Bone marrow (tissue), 2 donors: Measurements from ENCODE around the gene ALOX12B.
A peak's percentile ranks its signal among the peaks of the same experiment; 100 is the strongest.
"Not testable (repeated sequence)": the region's sequence is repeated elsewhere in the genome, so short reads cannot be mapped to it uniquely, and the experiment has no call there.

Source experiments
- DNase-seq, 2 donors: peaks; one replicate each; lab custom pipeline; 2025; lab: John Stamatoyannopoulos, UW

Gene ALOX12B

GRCh38 chr17:8118769-8119580 is 31.5 kb upstream of the ALOX12B start:
- peak; percentile 86 to 88 for DNase-seq

GRCh38 chr17:8117980-8118768 is 30.7 kb upstream of the ALOX12B start, which contains the start of gene ALOXE3:
Gene ALOXE3 (minus strand): TSS chr17:8118514. CDS start chr17:8117990, 524 bp downstream.
- DNase-seq = peak in 1 of 2 donors; percentile 32

- DNase-seq = no peak
These were observed 30.0 kb upstream of the ALOX12B start for GRCh38 chr17:8117367-8117979.

- DNase-seq = no peak
These were observed 29.3 kb upstream of the ALOX12B start for GRCh38 chr17:8116776-8117175.

- DNase-seq = no peak
These were observed 23.4 kb upstream of the ALOX12B start for GRCh38 chr17:8110907-8111306.

GRCh38 chr17:8110456-8110804 is 22.9 kb upstream of the ALOX12B start:
- no peak for DNase-seq

- DNase-seq = peak in 1 of 2 donors; percentile 32
These were observed 22.3 kb upstream of the ALOX12B start for GRCh38 chr17:8109661-8110455.

GRCh38 chr17:8108972-8109660 is 21.6 kb upstream of the ALOX12B start:
- no peak for DNase-seq

GRCh38 chr17:8106980-8107379 is 19.5 kb upstream of the ALOX12B start:
- DNase-seq = not testable (repeated sequence)

- DNase-seq = no peak
These were observed 18.5 kb upstream of the ALOX12B start for GRCh38 chr17:8105957-8106398.

GRCh38 chr17:8104911-8105310 is 17.4 kb upstream of the ALOX12B start:
- no peak for DNase-seq

- no peak for DNase-seq
These were observed 16.0 kb upstream of the ALOX12B start for GRCh38 chr17:8103549-8103948.

- DNase-seq = no peak
These were observed 14.2 kb upstream of the ALOX12B start for GRCh38 chr17:8101721-8102120.

- no peak for DNase-seq
These were observed 13.2 kb upstream of the ALOX12B start for GRCh38 chr17:8100763-8101162.

GRCh38 chr17:8100111-8100510 is 12.6 kb upstream of the ALOX12B start:
- no peak for DNase-seq

GRCh38 chr17:8096541-8096940 is 9.0 kb upstream of the ALOX12B start:
- no peak for DNase-seq

- DNase-seq = no peak
These were observed 7.8 kb upstream of the ALOX12B start for GRCh38 chr17:8095361-8095760.

- DNase-seq = peak in 1 of 2 donors; percentile 48
These were observed 3.6 kb upstream of the ALOX12B start for GRCh38 chr17:8091033-8091687.

- no peak for DNase-seq
These were observed 2.2 kb upstream of the ALOX12B start for GRCh38 chr17:8089728-8090127.

GRCh38 chr17:8087952-8088230 is 375 bp upstream of the ALOX12B start:
- DNase-seq = no peak

GRCh38 chr17:8084250-8084649 is 3.3 kb downstream of the ALOX12B start:
- DNase-seq = no peak
